GM18951 (cell line): ENCODE measurements around the gene NEK2.
"Not testable (repeated sequence)": the region's sequence is repeated elsewhere in the genome, so short reads cannot be mapped to it uniquely, and the experiment has no call there.

Experiments used
- POLR2A ChIP-seq: IDR thresholded peaks from 4 replicates; pipeline ENCODE4 v1.6.1; 2011; ENCODE audit warnings: mild to moderate bottlenecking; ENCODE audit not compliant: insufficient read length, insufficient read depth; ENCODE audit errors: extremely low read depth
- in situ Hi-C: fragments of 300-500 bp; cut with MboI; formaldehyde crosslinking; loops from one replicate; pipeline ENCODE4 v1.12.0; 2022; ENCODE audit warnings: low sequenced_read_pairs, mixed read lengths, inconsistent platforms; ENCODE audit not compliant: unreplicated experiment

NEK2 gene

GRCh38 chr1:211630236-211631081, 45.0 kb downstream of the NEK2 start:
- no peak for TF ChIP-seq POLR2A
- in situ Hi-C loops, result no loop called here

DNA sequence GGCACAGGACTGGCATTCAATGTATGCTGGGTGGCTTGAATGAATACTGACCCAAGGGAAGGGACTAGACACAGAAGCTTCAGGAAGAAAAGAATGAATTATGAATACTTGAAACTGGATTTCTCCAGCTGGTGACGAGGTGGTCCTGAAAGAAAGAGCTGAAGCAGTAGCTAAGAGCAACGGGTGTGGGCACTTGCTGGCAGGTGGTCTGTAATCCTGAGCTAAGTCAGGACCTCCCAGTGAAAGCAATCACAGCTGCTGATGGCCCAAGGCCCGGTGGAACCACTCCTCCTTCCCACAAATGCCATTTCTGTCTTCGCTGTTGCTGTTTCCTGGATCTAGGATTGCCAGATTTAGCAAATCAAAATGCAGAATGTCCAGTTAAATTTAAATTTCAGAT, 47.0 kb downstream of the NEK2 start:
- TF ChIP-seq POLR2A, result no peak
- in situ Hi-C loops, result no loop called here

- TF ChIP-seq POLR2A, result no peak
- in situ Hi-C loops, result no loop called here
Observed at GRCh38 chr1:211627259-211627658, 48.2 kb downstream of the NEK2 start.

DNA sequence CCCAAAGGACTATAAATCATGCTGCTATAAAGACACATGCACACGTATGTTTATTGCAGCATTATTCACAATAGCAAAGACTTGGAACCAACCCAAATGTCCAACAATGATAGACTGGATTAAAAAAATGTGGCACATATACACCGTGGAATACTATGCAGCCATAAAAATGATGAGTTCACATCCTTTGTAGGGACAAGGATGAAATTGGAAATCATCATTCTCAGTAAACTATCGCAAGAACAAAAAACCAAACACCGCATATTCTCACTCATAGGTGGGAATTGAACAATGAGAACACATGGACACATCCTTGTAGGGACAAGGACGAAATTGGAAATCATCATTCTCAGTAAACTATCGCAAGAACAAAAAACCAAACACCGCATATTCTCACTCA, 49.6 kb downstream of the NEK2 start:
- in situ Hi-C loops, result not testable (repeated sequence)

- in situ Hi-C loops, result no loop called here
- TF ChIP-seq POLR2A, result no peak
Observed at GRCh38 chr1:211625040-211625439, 50.4 kb downstream of the NEK2 start.

DNA sequence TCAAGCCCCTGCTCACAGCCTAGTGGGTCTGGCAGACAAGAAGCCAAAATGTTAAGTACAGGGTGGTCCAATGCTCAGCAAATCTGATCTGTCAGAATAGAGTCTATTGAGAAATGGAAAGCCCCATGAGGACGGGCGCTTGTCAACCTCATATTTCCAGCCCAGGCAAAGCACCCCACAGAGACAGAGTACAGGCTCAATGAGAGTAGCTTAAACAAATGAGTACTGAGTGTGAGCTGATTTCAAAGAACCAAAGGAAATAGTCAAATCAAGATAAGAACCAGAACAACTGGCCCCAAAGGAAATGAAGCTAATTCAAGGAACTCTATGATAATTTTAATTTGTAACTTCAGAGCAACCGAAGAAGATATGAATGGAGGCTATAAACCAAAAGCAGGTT, 51.9 kb downstream of the NEK2 start:
- no peak for TF ChIP-seq POLR2A
- in situ Hi-C loops, result no loop called here

- in situ Hi-C loops, result no loop called here
- no peak for TF ChIP-seq POLR2A
Observed at GRCh38 chr1:211621447-211622198, 53.8 kb downstream of the NEK2 start.

GRCh38 chr1:211620097-211620496, 55.3 kb downstream of the NEK2 start:
- TF ChIP-seq POLR2A, result no peak
- in situ Hi-C loops, result no loop called here

DNA sequence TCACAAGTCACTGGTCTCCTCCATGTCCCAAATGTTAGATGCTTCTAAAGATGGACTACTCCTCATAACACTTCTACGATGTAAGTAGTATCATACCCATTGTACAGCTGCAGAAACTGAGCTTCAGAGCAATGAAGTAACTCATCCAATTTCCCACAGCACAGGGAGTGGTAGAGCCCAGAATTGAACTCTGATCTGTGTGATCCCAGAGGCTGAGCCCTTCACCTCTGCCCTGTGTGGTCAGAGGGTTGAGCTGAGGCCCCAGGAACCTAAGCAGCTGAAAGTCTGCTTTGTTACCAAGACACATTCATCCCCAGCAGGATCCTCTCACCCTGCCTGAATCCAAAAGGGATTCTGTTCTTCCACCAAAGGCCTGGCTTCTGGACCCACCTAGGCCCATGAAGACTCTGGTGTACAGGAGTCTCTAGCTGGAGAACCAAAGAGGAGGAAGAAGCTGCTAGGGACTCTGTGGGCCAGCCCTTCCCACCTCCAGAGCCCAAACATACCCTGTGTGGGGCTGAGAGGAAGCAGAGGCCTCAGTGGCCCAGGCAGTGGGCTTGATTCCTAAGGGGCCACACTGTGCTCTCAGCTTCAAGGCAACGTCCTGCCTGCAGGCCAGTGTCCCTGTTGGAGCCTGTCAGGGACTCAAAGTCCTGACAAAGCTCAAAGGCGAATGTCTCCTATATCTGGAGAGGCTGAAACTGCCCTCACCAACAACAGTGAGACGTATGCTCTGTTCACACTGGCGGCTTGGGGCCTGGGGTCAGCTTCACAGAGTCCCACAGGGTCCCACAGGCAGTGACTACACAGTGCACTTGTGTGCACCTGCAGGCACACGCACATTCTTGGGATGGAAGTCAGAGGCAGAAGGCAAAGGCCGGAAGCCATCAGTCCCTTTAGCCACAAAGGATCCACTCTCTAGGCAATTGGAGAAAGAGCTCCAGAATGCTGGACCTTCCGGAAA, 56.1 kb downstream of the NEK2 start:
- TF ChIP-seq POLR2A, result no peak
- in situ Hi-C loops, result no loop called here

GRCh38 chr1:211616965-211617297, 58.5 kb downstream of the NEK2 start:
- TF ChIP-seq POLR2A, result no peak
- in situ Hi-C loops, result no loop called here

DNA sequence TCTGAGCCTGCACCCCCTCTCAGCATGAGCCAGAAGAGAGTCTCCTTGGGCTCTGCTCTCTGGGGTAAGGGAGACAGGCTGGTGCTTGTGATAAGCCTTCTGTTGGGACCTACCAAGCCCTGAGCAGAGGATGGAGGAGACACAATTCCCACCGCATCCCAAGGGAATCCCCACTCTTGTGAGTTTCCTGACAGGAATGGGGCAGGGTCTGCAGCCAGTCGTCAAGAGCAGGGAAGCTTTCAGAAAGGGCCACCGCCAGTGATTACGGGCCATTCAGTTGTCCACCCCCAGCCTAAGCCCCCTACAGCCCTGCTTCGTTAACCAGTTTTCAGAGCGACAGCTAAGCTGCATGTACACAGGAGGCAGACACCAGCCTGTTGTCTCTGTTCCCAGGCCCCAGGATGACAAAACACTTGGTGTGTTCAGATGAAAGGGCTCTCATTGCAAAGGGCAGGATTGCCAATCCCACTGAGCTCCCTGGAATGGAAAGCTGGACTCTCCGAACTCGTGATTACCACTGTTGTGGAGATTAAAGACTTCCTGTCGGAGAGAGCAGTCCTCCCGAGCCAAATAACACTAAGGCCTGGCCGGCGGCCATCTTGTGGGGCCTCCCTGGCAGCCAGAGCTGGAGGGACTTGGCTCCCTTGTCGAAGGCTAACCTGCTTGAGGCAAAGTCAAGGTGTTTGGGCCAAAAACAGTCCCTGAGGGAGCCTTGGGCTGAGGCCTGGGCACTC, 59.0 kb downstream of the NEK2 start:
- in situ Hi-C loops, result no loop called here
- TF ChIP-seq POLR2A, result no peak

DNA sequence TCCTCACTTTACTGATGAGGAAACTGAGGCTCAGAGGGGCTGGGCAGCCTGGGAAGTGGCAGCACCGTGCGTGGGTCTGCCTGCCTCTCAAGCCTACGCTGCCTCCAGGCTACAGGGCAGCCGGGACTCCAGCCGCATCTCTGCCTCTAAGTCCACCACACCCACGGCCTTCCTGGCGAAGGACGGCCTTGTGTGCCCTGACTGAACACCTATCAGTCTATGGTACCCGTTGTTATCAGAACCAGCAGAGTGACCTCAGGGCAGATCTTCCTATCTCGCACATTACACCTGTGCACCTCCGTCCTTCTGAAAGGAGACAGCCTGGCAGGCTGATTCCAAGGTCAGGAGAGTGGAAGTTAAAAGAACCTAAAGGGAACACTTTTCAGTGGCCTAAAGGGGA, 60.8 kb downstream of the NEK2 start:
- TF ChIP-seq POLR2A, result no peak
- in situ Hi-C loops, result no loop called here

DNA sequence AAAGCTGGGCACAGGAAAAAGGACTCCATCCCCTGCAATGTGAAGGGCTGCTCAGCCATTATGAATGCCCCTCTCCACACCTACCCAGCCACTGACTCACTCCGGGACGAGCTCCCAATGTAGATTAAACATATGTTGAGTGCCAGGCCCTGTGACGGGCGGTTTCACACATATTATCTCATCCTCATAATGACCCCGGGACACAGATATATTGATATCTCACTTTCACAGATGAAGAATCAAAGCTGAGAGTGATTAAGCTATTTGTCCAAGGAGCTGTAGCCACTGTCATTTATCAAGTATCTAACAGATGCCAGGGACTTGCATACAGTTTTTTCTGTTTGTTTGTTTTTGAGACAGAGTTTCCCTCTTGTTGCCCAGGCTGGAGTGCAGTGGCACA, 61.5 kb downstream of the NEK2 start:
- in situ Hi-C loops, result no loop called here
- no peak for TF ChIP-seq POLR2A
